Brain pericyte (primary cell): ENCODE results near the gene RHOV.
A peak's percentile ranks its signal among the peaks of the same experiment; 100 is the strongest.

Experiments
- DNase-seq: peaks from one replicate; pipeline ENCODE4 v3.0.0-alpha.2; 2012; ENCODE audit warnings: low read depth, low spot score

The RHOV gene

GRCh38 chr15:40904552-40905201 is 30.6 kb upstream of the RHOV start:
- DNase-seq, result no peak

DNA sequence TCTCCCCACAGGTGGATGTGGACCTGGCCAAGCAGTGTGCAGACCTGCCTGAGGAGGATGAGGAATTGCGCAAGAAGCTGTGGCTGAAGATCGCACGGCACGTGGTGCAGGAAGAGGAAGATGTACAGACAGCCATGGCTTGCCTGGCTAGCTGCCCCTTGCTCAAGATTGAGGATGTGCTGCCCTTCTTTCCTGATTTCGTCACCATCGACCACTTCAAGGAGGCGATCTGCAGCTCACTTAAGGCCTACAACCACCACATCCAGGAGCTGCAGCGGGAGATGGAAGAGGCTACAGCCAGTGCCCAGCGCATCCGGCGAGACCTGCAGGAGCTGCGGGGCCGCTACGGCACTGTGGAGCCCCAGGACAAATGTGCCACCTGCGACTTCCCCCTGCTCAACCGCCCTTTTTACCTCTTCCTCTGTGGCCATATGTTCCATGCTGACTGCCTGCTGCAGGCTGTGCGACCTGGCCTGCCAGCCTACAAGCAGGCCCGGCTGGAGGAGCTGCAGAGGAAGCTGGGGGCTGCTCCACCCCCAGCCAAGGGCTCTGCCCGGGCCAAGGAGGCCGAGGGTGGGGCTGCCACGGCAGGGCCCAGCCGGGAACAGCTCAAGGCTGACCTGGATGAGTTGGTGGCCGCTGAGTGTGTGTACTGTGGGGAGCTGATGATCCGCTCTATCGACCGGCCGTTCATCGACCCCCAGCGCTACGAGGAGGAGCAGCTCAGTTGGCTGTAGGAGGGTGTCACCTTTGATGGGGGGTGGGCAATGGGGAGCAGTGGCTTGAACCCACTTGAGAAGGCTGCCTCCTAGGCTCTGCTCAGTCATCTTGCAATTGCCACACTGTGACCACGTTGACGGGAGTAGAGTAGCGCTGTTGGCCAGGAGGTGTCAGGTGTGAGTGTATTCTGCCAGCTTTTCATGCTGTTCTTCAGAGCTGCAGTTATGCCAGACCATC is 28.8 kb upstream of the RHOV start:
- DNase-seq, result no peak

DNA sequence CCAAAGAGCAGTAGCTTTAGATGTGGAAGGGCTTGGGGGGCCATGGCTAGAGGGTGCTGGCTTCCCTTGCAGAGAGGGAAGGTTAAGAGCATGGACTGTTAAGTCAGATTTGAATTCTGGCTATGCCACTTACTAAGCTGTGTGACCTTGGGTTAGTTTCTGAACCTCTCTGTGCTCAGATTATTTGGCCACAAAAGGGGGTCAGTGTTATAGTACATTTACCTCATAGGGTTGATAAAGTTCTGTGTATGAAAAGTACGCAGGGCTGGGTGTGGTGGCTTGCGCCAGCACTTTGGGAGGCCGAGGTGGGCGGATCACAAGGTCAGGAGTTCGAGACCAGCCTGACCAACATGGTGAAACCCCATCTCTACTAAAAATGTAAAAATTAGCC is 27.0 kb upstream of the RHOV start:
- DNase-seq, result no peak

- no peak for DNase-seq
Measured at GRCh38 chr15:40900256-40901052, 26.4 kb upstream of the RHOV start.

GRCh38 chr15:40899536-40900207 is 25.6 kb upstream of the RHOV start:
- DNase-seq, result no peak

DNA sequence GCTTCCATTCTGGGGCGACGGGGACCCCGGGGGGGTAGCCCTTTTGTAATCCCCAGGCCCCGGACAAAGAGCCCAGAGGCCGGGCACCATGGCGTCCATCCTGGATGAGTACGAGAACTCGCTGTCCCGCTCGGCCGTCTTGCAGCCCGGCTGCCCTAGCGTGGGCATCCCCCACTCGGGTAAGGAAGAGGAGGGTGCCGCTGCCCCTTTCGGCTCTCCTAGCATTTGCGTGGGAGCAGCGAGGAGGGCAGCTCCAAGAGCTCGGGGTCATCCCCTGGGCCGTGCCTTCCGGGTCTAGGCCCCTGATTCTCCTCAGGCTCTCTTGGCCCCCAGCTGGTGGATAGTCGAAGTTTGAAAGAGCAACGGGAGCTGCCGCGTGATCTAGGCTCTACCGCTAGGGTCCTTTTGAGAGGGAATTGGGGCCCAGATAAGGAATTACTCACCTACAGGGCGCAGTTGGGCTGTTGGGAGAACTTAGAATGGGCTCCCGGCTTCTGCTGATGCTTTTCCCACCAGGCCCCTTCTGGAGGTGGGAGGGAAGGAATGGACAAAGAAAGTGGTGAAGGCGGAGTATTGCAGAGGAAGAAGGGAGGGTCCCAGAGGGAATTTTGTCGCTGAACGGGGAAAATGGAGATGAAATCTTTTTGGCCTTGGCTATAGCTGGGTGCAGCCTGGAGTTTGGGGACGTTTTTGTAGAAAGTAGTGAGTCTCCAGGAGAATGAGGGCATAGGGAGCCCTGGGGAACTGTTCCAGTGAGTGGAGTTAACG is 20.8 kb upstream of the RHOV start:
- DNase-seq, result no peak

- DNase-seq, result peak; percentile 89
Measured at GRCh38 chr15:40893733-40894680, 20.0 kb upstream of the RHOV start, which contains the start of gene VPS18. TSS of gene VPS18 (plus strand) at chr15:40894450. CDS start at chr15:40894769, 319 bp downstream.

DNA sequence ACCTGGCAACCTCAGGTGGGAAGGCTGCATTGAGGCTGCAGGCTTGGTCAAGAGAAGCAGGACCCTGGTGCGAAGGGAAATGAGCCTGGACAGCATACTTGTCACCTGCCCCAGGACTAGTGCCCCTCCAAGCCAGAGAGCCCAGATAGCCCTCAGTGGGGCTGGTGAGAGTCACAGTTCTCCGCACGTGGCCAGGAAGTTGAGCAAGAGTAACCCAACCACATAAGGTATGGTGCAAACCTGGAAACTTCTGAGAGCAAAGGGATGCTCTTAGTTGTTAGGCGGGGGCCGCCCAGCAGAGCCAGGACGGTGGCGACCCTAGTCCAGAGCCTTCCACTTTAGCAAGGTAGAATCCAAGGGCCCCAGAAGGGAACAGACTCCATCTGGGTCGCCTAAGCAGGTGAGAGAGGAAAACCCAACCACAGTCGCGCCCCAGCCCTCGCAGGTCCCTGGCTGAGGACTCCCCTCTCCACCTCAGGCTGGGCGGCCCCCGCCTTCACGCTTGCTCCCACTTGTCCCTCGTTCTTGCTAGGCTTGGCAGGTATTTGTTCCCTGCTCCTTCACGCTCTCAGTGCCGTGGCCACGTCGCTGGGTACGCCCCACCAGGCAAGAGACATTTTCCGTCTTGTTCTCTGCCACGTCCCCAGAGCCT is 19.1 kb upstream of the RHOV start:
- DNase-seq, result no peak

GRCh38 chr15:40892447-40893012 is 18.5 kb upstream of the RHOV start:
- no peak for DNase-seq

DNA sequence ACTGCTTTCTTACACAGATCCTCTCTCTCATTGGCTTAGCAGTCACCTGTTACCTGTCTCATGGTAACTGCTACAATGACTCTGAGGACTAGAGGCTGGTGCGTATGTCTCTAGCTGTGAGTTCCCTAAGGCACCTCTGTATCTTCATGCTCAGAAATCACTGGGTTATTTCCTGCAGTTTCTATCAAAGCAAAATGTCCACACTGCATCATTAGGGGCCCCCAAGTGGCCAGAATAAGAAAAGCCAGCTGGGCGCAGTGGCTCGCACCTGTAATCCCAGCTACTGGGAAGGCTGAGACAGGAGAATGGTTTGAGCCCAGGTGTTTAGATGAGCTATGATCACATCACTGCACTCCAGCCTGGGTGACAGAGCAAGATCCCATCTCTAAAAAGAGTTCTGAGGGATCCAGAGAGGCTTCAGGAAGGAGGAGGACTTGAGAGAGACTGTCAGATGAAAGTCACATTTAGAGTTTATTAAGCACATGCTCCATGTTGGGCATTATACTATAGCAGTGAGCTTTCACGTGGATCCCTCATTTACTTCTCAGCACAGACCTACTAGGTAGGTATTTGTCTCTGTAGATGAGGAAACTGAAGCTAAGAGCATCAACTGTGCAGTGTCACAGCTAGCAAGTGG is 17.9 kb upstream of the RHOV start:
- DNase-seq, result no peak

- no peak for DNase-seq
Measured at GRCh38 chr15:40891138-40891537, 17.1 kb upstream of the RHOV start.

- no peak for DNase-seq
Measured at GRCh38 chr15:40889112-40889511, 15.1 kb upstream of the RHOV start.

DNA sequence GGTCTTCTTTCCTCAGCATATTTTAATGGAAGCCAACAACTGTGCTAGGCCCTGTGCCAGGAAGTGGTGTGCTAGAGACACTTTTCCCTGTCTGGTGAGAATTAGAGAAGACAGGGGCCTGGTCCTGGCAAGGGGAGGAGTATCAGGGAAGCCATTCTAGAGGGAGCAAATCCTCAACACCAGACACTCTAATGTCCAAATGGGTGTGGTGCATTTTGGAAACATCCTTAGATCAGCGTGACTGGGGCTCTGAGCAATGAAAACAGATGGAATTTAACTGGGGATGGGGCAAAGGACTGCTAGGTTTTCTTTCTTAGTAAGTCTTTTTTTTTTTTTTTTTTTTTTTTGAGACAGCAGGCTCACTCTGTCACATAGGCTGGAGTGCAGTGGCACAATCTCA is 12.6 kb upstream of the RHOV start:
- DNase-seq, result no peak

GRCh38 chr15:40881351-40881750 is 7.3 kb upstream of the RHOV start:
- no peak for DNase-seq

DNA sequence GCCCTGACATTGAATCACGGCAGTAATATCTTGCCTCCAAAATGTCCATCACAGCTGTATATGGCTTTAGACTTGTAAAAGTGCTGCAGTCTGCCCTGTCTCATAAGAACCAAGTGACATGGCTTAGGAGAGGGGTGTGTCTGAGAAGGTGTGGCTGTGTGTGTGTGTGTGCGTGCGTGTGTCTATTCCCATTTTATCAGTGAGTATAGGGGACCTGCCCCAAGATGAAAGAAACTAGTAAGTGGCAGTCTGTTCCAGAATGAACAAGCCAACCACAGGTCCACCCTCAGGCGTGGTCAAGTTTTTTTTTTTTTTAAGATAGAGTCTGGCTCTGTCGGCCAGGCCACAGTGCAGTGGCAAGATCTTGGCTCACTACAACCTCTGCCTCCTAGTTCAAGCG is 5.6 kb upstream of the RHOV start:
- no peak for DNase-seq

DNA sequence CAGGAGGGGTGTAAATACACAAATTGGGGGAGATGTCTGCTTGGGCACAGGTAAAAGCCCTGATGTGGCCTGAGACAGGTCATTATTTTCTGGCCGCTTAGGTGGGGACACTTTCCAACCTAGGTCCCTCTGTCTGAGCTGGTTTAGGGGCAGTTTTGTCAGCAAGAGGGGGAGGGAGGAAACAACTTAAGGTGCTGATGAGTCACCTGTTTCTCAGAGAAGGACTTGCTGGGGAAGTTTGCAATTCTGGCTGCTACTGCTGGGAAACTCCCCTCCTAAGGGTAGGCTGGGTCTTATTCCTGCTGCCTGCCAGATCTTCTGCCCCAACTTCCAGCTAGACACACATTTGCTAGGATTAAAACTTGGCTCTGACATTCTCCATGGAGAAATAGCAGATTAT is 4.8 kb upstream of the RHOV start:
- no peak for DNase-seq

DNA sequence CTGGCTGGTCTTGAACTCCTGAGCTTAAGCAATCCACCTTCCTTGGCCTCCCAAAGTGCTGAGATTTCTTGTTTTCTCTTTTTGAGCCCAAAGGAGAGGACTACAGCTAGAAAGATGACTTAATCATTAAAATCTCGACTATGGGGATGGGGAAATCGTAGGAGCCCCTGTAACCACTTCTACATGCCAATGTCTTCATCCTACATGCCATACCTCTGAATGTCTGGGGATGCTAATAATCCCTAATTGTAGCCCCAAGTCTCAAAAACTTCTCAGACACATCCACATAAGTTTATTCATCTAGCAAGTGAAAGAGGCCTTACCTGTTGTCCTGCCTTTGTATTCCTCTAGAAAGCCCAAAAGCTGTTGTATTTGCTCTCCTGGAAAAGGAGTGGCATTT is 3.7 kb upstream of the RHOV start:
- DNase-seq, result no peak

DNA sequence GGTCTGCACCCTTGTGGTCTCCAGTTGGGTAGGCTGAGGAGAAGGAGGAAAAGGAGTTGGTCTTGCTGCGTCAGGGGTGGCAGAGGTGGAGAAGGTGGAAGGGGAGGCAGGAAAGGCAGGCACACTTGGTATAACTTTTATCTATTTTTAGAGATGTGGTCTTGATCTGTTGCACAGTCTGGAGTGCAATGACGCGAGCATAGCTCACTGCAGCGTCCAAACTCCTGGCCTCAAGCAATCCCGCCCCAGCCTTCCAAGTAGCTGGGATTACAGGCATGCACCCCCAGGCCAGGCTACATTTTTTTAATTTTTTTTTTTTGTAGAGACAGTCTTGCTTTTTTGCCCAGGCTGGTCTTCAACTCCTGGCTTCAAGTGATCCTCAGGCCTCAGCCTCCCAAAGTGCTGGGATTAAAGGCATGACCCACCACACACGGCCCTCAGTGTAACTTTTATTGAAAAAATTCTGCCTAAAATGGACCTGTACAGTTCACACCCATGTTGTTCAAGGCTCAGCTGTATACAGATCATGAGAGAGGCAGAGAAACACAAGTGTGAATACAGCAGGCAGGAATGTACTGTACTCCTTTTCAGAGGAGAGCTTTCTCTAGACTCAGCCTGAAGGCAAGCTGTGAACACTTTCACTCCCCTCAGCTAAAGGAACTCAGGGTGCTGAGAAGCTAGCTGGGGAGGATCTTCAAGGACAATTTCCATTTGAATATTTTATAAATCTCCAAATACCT is 2.1 kb upstream of the RHOV start:
- no peak for DNase-seq
